GM19372 (cell line): ENCODE results near the gene RASAL1.
"Not testable (repeated sequence)": the region's sequence is repeated elsewhere in the genome, so short reads cannot be mapped to it uniquely, and the experiment has no call there.

ENCODE experiments used
- ATAC-seq: cut with Tn5 transposase; IDR thresholded peaks from one replicate; pipeline ENCODE4 v1.9.1; 2021; ENCODE audit warnings: mild to moderate bottlenecking, low read depth, moderate library complexity; ENCODE audit not compliant: unreplicated experiment

RASAL1 gene

GRCh38 chr12:113142173-113142885 lies 6.8 kb upstream of the RASAL1 start:
- no peak for ATAC-seq

GRCh38 chr12:113141716-113142115 lies 6.2 kb upstream of the RASAL1 start:
- not testable (repeated sequence) for ATAC-seq

- no peak for ATAC-seq
Measured at GRCh38 chr12:113140706-113141105, 5.1 kb upstream of the RASAL1 start.

GRCh38 chr12:113138826-113139225 lies 3.3 kb upstream of the RASAL1 start:
- ATAC-seq: no peak

- no peak for ATAC-seq
Measured at GRCh38 chr12:113137861-113138783, 2.6 kb upstream of the RASAL1 start.

- ATAC-seq: no peak
Measured at GRCh38 chr12:113136990-113137511, 1.5 kb upstream of the RASAL1 start.

GRCh38 chr12:113136128-113136989 lies 798 bp upstream of the RASAL1 start:
- ATAC-seq: no peak

GRCh38 chr12:113134521-113134951 lies 1.0 kb downstream of the RASAL1 start:
- ATAC-seq: no peak

GRCh38 chr12:113134071-113134470 lies 1.5 kb downstream of the RASAL1 start:
- no peak for ATAC-seq

GRCh38 chr12:113133666-113134065 lies 1.9 kb downstream of the RASAL1 start:
- no peak for ATAC-seq

GRCh38 chr12:113133036-113133435 lies 2.5 kb downstream of the RASAL1 start:
- ATAC-seq: no peak

- no peak for ATAC-seq
Measured at GRCh38 chr12:113131556-113131955, 4.0 kb downstream of the RASAL1 start.

GRCh38 chr12:113130457-113131135 lies 5.0 kb downstream of the RASAL1 start:
- no peak for ATAC-seq

GRCh38 chr12:113129664-113130456 lies 5.7 kb downstream of the RASAL1 start:
- no peak for ATAC-seq

GRCh38 chr12:113128802-113129663 lies 6.5 kb downstream of the RASAL1 start:
- no peak for ATAC-seq

GRCh38 chr12:113127791-113128199 lies 7.8 kb downstream of the RASAL1 start:
- ATAC-seq: no peak

- no peak for ATAC-seq
Measured at GRCh38 chr12:113120670-113121370, 14.7 kb downstream of the RASAL1 start.
